ENCODE data around the gene DCBLD1. TPM values are rescaled to one million over a fixed set of nuclear protein-coding genes. Genes with fewer than 3 reads are reported as not detected.
"Not testable (repeated sequence)": the region's sequence is repeated elsewhere in the genome, so short reads cannot be mapped to it uniquely, and the experiment has no call there.

DCBLD1 gene
- total and polyA plus RNA-seq, 2 donors (not counting 3 experiments of a cell fraction or from before 2014, with no cell fraction given), result 30.2 to 44.3 TPM

- H3K27me3 ChIP-seq (ENCODE audit: control insufficient read depth in 2 of 2, insufficient read depth in 2 of 2, low read length in 2 of 2), result no peaks in the 10 kb centered on the region
- H3K9me3 ChIP-seq (replicated peaks; ENCODE audit: control insufficient read depth, insufficient read depth, low read length), result no peaks in the 10 kb centered on the region
- no peak for TF ChIP-seq EZH2 (IDR thresholded peaks at IDR 0.05; ENCODE audit: borderline replicate concordance, low read depth, low read length, severe bottlenecking)
- TF ChIP-seq POLR2A (IDR thresholded peaks at IDR 0.05; ENCODE audit: low read depth, low read length), result no peak
- TF ChIP-seq, protein P1, sequence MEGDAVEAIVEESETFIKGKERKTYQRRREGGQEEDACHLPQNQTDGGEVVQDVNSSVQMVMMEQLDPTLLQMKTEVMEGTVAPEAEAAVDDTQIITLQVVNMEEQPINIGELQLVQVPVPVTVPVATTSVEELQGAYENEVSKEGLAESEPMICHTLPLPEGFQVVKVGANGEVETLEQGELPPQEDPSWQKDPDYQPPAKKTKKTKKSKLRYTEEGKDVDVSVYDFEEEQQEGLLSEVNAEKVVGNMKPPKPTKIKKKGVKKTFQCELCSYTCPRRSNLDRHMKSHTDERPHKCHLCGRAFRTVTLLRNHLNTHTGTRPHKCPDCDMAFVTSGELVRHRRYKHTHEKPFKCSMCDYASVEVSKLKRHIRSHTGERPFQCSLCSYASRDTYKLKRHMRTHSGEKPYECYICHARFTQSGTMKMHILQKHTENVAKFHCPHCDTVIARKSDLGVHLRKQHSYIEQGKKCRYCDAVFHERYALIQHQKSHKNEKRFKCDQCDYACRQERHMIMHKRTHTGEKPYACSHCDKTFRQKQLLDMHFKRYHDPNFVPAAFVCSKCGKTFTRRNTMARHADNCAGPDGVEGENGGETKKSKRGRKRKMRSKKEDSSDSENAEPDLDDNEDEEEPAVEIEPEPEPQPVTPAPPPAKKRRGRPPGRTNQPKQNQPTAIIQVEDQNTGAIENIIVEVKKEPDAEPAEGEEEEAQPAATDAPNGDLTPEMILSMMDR (IDR thresholded peaks at IDR 0.05; ENCODE audit: extremely low read depth in 1 of 2, insufficient read depth in 1 of 2, low read depth in 1 of 2, low read length in 2 of 2), result no peak
- no peak for TF ChIP-seq MYC (IDR thresholded peaks at IDR 0.05; ENCODE audit: low read depth, low read length)
- no peak for TF ChIP-seq JUN (IDR thresholded peaks at IDR 0.05; ENCODE audit: borderline replicate concordance, insufficient read depth, insufficient read length, low read depth)
- no peak for TF ChIP-seq FOS (IDR thresholded peaks at IDR 0.05; ENCODE audit: borderline replicate concordance, insufficient read depth, low read length)
- TF ChIP-seq GATA2 (IDR thresholded peaks at IDR 0.05; ENCODE audit: insufficient read depth, insufficient read length, low read depth, low read length), result no peak
- no peak for TF ChIP-seq MAX (IDR thresholded peaks at IDR 0.05; ENCODE audit: insufficient read depth, insufficient read length)
- TF ChIP-seq POLR2AphosphoS5 (IDR thresholded peaks at IDR 0.05; ENCODE audit: insufficient read depth, low read depth, low read length), result no peak
- intact Hi-C loops (cut with micrococcal nuclease), result no loop called here
- FAIRE-seq (no peak), DNase-seq (ENCODE audit: low read depth, low spot score) (no peak)
- H3K9me1 ChIP-seq (replicated peaks; ENCODE audit: control insufficient read depth, extremely low read depth, insufficient read depth, low read length), result no peaks in the 10 kb centered on the region
- H4K20me1 ChIP-seq (replicated peaks; ENCODE audit: control insufficient read depth, extremely low read depth, insufficient read depth, low read length), result no peaks in the 10 kb centered on the region
- no peak overlapping the region for H3K9ac ChIP-seq (replicated peaks; ENCODE audit: extremely low read depth, insufficient read depth, low read length)
- no peak overlapping the region for H2AFZ ChIP-seq (ENCODE audit: low read depth, low read length)
- H3K4me3 ChIP-seq (replicated peaks in 1 of 3; ENCODE audit: insufficient read depth in 1 of 3, low read depth in 1 of 3, low read length in 3 of 3), result no peak overlapping the region
- POLR2A ChIA-PET, result no interaction called here
- CTCF ChIA-PET, result no interaction called here
- H3K4me2 ChIP-seq (ENCODE audit: insufficient read depth, low read length), result no peak overlapping the region
- no peak overlapping the region for H3K27ac ChIP-seq (ENCODE audit: insufficient read depth, low read depth, low read length)
- H3K36me3 ChIP-seq (ENCODE audit: control insufficient read depth in 2 of 2, extremely low read depth in 1 of 2, insufficient read depth in 2 of 2, low read length in 2 of 2), result peaks cover 4% of the 10 kb centered on the region in 2 experiments
- H3K79me2 ChIP-seq (ENCODE audit: control insufficient read depth, insufficient read depth, low read length), result peaks cover 49% of the 10 kb centered on the region
- no peaks in the 10 kb centered on the region for H3K4me1 ChIP-seq (ENCODE audit: control insufficient read depth, extremely low read depth, insufficient read depth, low read length)
- dilution Hi-C loops (cut with MboI; ENCODE audit: extremely low pct_ligation_motif_present, low sequenced_read_pairs), result no loop called here
- no TSS peak for BruUV-seq (replicated peaks)
Measured at GRCh38 chr6:117515326-117515725, 32.9 kb downstream of the DCBLD1 start.

GRCh38 chr6:117517995-117518394 is 35.5 kb downstream of the DCBLD1 start:
- H3K36me3 ChIP-seq (ENCODE audit: control insufficient read depth in 2 of 2, extremely low read depth in 1 of 2, insufficient read depth in 2 of 2, low read length in 2 of 2); intact Hi-C loops (cut with micrococcal nuclease); BruUV-seq (replicated peaks); POLR2A ChIA-PET; dilution Hi-C loops (cut with MboI; ENCODE audit: extremely low pct_ligation_motif_present, low sequenced_read_pairs); H3K27me3 ChIP-seq (ENCODE audit: control insufficient read depth in 2 of 2, insufficient read depth in 2 of 2, low read length in 2 of 2); H3K9me3 ChIP-seq (replicated peaks; ENCODE audit: control insufficient read depth, insufficient read depth, low read length); H3K4me2 ChIP-seq (ENCODE audit: insufficient read depth, low read length); H2AFZ ChIP-seq (ENCODE audit: low read depth, low read length); DNase-seq (ENCODE audit: low read depth, low spot score); H3K9me1 ChIP-seq (replicated peaks; ENCODE audit: control insufficient read depth, extremely low read depth, insufficient read depth, low read length); H3K27ac ChIP-seq (ENCODE audit: insufficient read depth, low read depth, low read length); H4K20me1 ChIP-seq (replicated peaks; ENCODE audit: control insufficient read depth, extremely low read depth, insufficient read depth, low read length); FAIRE-seq; H3K9ac ChIP-seq (replicated peaks; ENCODE audit: extremely low read depth, insufficient read depth, low read length); H3K4me3 ChIP-seq (replicated peaks in 1 of 3; ENCODE audit: insufficient read depth in 1 of 3, low read depth in 1 of 3, low read length in 3 of 3): not testable (repeated sequence)
- peaks cover 20% of the 10 kb centered on the region for H3K4me1 ChIP-seq (ENCODE audit: control insufficient read depth, extremely low read depth, insufficient read depth, low read length)
- H3K79me2 ChIP-seq (ENCODE audit: control insufficient read depth, insufficient read depth, low read length), result peaks cover 52% of the 10 kb centered on the region
- CTCF ChIA-PET, result interaction anchor here (1.7 kb wide), 1 partner anchor 68 kb away, joined by 11 read pairs; no protein-coding TSS in a partner anchor

Data from endothelial cell of umbilical vein (primary cell).